BJ (cell line): ENCODE results near the gene ATXN10. TPM values are rescaled to one million over a fixed set of nuclear protein-coding genes. Genes with fewer than 3 reads are reported as not detected.

Experiments used
- CTCF ChIA-PET: fragments of 350-600 bp; formaldehyde crosslinking; extraction: SDS; loops from one replicate; lab custom pipeline; 2021; ENCODE audit warnings: antibody characterized with exemption, inconsistent platforms; lab: Yijun Ruan, JAX
- POLR2A ChIA-PET: fragments of 300-600 bp; sonication (Branson Sonifier 250); formaldehyde crosslinking; extraction: SDS; loops from one replicate; lab custom pipeline; 2021; ENCODE audit warnings: antibody characterized with exemption; lab: Charles Lee
- DNase-seq: peaks from one replicate; pipeline ENCODE4 v3.0.0-alpha.2; 2011; ENCODE audit warnings: low read depth
- H3K27me3 ChIP-seq: 2 replicates; pipeline ENCODE4 v1.6.0; 2011; ENCODE audit warnings: low read length; ENCODE audit not compliant: control insufficient read depth, insufficient read depth
- H3K36me3 ChIP-seq: 2 replicates; pipeline ENCODE4 v1.5.1; 2011; ENCODE audit warnings: low read length; ENCODE audit not compliant: control insufficient read depth, insufficient read depth
- H3K4me3 ChIP-seq: 2 replicates; pipeline ENCODE4 v1.5.1; 2011; ENCODE audit warnings: low read depth, mild to moderate bottlenecking, control low read depth, low read length
- CTCF ChIP-seq: IDR thresholded peaks from 2 replicates; pipeline ENCODE4 v1.5.1; 2011; ENCODE audit warnings: low read depth, mild to moderate bottlenecking, control low read depth, inconsistent platforms, low read length, moderate library complexity; ENCODE audit not compliant: insufficient read depth
- polyA plus RNA-seq: library from polyadenylated mRNA; depleted of rRNA; stranded (reverse); fragments of >200 nt; gene quantifications from 2 replicates; pipeline ENCODE4 v1.2.3, GENCODE V29; 2011

The ATXN10 gene
- polyA plus RNA-seq, 1 experiment = 328 TPM

DNA sequence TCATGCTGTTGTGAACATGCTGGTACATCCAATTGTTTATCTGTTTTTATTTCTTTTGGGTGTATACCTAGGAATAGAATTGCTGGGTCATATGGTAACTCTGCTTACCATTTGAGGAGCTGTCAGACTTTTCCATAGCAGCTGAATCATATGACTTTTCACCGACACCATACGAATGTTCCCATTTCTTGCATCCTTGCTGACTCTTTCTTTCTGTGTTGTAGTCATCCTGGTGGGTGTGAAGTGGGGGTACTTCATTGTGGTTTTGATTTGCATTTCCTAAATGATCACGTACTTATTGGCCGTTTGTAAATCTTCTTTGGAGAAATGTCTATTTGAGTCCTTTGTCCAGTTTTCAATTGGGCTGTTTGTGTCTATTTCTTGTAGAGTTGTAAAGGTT is 26.5 kb downstream of the ATXN10 start:
- ChIA-PET CTCF (no interaction called here), POLR2A (no interaction called here)
- Histone ChIP-seq H3K27me3 (no peaks in the 10 kb centered on the region), H3K36me3 (peaks cover 8% of the 10 kb centered on the region), H3K4me3 (no peak overlapping the region)
- no peak for TF ChIP-seq CTCF
- DNase-seq = no peak

GRCh38 chr22:45702981-45703380 is 31.3 kb downstream of the ATXN10 start:
- H3K27me3 ChIP-seq = no peaks in the 10 kb centered on the region
- ChIA-PET CTCF (no interaction called here), POLR2A (no interaction called here)
- no peak for TF ChIP-seq CTCF
- DNase-seq = no peak
- peaks cover 9% of the 10 kb centered on the region for H3K36me3 ChIP-seq
- no peak overlapping the region for H3K4me3 ChIP-seq

DNA sequence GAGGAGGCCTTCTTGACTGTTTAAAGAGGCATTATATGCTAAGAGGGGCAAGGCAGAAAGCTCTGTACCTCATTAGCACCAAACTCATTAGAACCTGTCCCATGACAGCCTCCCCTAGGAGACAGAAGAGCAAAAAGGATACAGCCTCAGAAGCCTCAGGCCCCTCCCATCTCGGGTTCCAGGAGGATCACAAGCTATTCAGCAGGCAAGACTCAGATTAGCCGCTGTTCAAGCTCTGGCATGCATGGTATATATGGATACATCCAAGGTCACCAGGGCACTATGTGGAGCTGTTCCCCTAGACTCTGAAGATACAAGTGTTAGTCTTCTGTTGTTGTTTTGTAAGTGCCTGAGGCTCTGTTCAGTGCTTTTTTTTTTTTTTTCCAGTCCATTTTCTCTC is 32.1 kb downstream of the ATXN10 start:
- Histone ChIP-seq H3K36me3 (peaks cover 9% of the 10 kb centered on the region), H3K4me3 (no peak overlapping the region), H3K27me3 (no peaks in the 10 kb centered on the region)
- CTCF ChIA-PET = no interaction called here
- POLR2A ChIA-PET = no interaction called here
- no peak for TF ChIP-seq CTCF
- no peak for DNase-seq

DNA sequence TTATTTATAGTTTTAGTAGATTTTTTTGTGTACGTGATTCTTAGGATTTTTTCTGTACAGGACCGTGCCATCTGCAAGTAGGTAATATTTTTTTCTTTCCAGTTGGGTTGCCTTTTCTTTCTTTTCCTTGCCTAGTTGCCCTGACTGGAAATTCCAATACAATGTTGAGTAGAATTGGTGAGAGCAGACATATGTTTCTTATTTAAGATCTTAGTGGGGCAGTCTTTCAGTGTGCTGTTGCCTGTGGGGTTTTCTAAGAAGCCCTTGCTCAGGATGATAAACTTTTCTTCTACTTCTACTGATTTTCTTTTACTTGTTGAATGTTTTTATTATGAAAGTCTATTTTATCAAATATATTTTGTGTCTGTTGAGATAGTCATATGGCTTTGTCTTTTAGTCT is 33.0 kb downstream of the ATXN10 start:
- Histone ChIP-seq H3K4me3 (no peak overlapping the region), H3K36me3 (peaks cover 9% of the 10 kb centered on the region), H3K27me3 (no peaks in the 10 kb centered on the region)
- TF ChIP-seq CTCF = no peak
- POLR2A ChIA-PET = no interaction called here
- CTCF ChIA-PET = no interaction called here
- no peak for DNase-seq

DNA sequence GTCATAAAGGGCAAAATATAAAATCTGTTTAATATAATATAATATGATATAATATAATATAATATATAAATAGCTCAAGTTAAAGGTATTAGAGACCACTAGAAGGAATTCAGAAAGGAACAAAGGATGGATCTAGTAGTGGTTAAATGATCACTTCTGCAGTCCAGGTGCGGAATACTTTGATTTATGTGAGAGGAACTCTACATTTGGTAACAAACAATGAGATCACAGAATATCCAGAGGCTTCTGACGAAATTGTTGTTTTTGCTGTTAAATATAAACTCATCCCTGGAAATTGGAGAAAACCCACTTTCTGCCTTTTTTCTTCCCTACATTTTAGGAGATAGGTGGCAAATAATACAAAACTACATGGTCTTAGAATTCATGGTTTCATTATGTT is 36.0 kb downstream of the ATXN10 start:
- Histone ChIP-seq H3K27me3 (no peaks in the 10 kb centered on the region), H3K4me3 (no peak overlapping the region), H3K36me3 (peaks cover 8% of the 10 kb centered on the region)
- CTCF ChIA-PET = no interaction called here
- POLR2A ChIA-PET = no interaction called here
- DNase-seq = no peak
- no peak for TF ChIP-seq CTCF
